Measurements from ENCODE around the gene ARMC2.

Gene ARMC2

DNA sequence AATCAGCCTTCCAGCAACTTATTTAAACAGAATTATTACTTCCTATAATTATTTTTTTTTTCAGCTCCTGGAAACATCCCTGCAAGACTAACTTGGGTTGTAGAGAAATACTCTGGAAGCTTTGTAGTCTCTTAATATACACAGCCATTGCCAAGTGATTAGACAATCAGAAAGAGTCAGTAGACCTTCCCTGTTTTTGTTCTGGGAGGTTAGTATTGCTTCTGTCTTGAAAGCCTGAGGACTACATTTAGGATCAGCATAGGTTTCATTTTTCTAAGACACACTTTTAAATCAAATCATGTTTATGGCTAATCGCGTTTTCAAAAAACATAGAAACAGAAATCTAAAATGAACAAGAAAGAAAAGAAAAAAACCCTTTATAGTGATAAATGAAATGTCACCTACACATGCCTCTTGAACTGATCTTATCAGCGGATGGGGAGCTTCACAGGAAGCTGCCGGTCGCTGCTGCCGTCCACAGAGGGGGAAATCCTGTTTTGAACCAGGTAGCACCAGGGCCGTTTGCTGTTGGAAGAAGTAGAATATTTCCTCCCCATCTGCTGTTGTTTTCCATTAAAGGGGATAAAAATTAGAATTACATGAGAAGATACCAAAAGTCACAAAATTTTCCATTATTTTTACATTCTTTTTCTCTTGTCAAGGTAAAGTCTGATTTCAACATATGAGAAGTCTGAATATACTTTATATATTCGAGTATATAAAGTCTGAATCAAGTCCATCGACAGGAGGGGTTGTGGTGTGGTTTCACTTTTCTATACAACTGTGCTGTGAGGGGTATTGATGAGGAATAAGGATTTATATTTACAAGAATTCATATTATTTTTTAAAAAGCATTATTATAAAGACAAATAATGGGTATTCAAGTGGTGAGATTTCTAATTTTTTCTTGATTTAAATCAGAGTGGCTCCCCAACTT, 94.6 kb downstream of the ARMC2 start:
- TF ChIP-seq CTCF (IDR thresholded peaks at IDR 0.05; ENCODE audit: low read depth, low read length, missing control alignments): no peak
- no peak for DNase-seq (ENCODE audit: low read depth)
- no peak overlapping the region for H3K4me3 ChIP-seq (ENCODE audit: low read depth, low read length)

GRCh38 chr6:108944071-108944470, 95.8 kb downstream of the ARMC2 start:
- H3K4me3 ChIP-seq (ENCODE audit: low read depth, low read length): no peak overlapping the region
- DNase-seq (ENCODE audit: low read depth): no peak
- no peak for TF ChIP-seq CTCF (IDR thresholded peaks at IDR 0.05; ENCODE audit: low read depth, low read length, missing control alignments)

DNA sequence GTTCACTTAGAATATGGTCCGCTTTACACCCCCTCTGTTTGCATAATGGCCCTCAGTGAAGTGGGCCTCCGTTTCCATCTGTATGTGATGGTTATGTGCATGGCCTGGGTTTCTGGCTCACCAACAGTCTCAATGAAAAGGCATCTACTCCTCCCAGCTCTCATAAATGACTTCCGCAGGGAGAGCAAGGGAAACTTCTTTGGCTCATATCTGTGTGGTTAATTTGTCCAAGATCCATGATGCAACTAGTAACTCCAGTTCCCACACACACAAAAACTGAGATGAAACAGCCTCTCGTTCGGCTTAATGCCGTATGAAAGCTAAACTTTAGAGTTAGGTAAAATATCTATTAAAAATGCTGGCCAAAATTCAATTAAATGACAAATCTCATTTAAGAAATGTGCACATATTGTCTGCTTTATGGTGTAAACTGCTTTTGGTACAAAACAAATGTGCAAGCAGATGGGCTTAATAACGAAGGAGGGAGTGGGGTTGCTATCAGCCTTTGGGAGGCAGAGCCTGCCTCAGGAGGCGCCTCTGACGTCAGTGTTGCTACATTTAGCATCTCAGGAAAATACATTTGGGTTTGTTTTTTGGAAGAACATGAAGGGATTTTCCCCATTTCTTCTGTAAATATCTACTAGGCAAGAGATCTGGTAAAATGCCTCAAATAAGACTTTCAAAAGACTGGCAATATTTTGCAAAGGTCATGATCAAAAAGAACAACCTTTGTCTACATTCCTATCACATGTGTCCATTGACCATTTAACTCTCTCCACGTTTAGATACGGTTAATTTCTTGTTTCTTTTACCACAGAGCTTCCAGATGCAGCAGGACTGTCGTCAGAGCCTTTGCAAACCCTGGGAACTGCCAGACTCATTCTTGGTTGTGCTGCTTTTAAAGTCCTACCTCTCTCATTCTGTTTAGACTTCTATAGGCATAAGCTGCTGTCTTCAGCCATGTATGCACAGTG, 96.8 kb downstream of the ARMC2 start:
- no peak for TF ChIP-seq CTCF (IDR thresholded peaks at IDR 0.05; ENCODE audit: low read depth, low read length, missing control alignments)
- no peak for DNase-seq (ENCODE audit: low read depth)
- no peak overlapping the region for H3K4me3 ChIP-seq (ENCODE audit: low read depth, low read length)

GRCh38 chr6:108945681-108946159, 97.5 kb downstream of the ARMC2 start:
- no peak for DNase-seq (ENCODE audit: low read depth)
- H3K4me3 ChIP-seq (ENCODE audit: low read depth, low read length): no peak overlapping the region
- no peak for TF ChIP-seq CTCF (IDR thresholded peaks at IDR 0.05; ENCODE audit: low read depth, low read length, missing control alignments)

- no peak for DNase-seq (ENCODE audit: low read depth)
- no peak for TF ChIP-seq CTCF (IDR thresholded peaks at IDR 0.05; ENCODE audit: low read depth, low read length, missing control alignments)
- no peak overlapping the region for H3K4me3 ChIP-seq (ENCODE audit: low read depth, low read length)
Observed at GRCh38 chr6:108946695-108947094, 98.5 kb downstream of the ARMC2 start.

GRCh38 chr6:108947114-108947854, 99.1 kb downstream of the ARMC2 start:
- DNase-seq (ENCODE audit: low read depth): no peak
- H3K4me3 ChIP-seq (ENCODE audit: low read depth, low read length): no peak overlapping the region
- TF ChIP-seq CTCF (IDR thresholded peaks at IDR 0.05; ENCODE audit: low read depth, low read length, missing control alignments): no peak
